Subcutaneous adipose tissue (tissue), 4 donors: Measurements from ENCODE around the gene ITPRIPL2. TPM values are rescaled to one million over a fixed set of nuclear protein-coding genes. Genes with fewer than 3 reads are reported as not detected.

Experiments used
- total RNA-seq, 4 donors: library from RNA; depleted of rRNA; stranded (reverse); fragments of >200 nt; gene quantifications; one replicate each; pipeline ENCODE4 v1.1.0, GENCODE V29; 2016
- TF ChIP-seq, protein P1 (sequence below): fragments of 450-650 bp; IDR thresholded peaks from one replicate; pipeline ENCODE4 v1.5.1; 2016; ENCODE audit warnings: low read depth, mild to moderate bottlenecking, control low read depth, antibody characterized with exemption, moderate library complexity

ITPRIPL2 gene
- total RNA-seq, 4 donors from 2014 or later: 45.0 to 72.0 (median 56.7) TPM

DNA sequence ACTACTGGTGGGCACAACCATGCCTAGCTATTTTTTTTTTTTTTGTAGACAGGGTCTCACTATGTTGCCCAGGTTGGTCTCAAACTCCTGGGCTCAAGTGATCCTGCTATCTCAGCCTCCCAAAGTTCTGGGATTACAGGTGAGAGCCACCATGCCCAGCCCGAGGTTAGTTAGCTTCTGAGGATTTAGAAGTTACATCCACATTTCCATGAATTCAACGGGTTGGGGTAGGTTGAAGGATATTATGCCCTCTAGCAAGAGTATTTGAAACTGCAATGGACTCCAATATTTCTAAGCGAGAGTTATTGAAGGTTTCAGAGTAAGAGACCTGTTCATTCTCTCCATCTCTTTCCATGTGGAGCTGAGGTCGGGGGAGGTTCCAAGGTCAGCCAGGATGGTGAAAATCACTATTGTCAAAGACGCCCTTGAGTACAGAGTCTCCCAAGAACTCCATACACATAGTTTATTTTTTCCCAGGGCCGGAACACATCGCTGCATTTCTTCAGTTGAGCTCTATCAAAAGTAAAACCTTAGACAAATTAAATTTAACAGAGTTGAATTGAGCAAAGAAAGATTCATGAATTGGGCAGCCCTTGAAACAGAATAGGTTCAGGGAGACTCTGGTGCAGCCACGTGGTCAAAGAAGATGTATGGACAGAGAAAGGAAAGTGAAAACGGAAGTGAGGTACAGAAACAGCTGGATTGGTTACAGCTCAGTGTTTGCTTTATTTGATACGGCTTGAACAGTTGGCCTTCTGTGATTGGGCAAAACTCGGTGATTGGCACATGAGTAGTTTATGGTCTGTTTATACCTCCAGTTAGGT, 19.0 kb upstream of the ITPRIPL2 start:
- TF ChIP-seq, protein P1, sequence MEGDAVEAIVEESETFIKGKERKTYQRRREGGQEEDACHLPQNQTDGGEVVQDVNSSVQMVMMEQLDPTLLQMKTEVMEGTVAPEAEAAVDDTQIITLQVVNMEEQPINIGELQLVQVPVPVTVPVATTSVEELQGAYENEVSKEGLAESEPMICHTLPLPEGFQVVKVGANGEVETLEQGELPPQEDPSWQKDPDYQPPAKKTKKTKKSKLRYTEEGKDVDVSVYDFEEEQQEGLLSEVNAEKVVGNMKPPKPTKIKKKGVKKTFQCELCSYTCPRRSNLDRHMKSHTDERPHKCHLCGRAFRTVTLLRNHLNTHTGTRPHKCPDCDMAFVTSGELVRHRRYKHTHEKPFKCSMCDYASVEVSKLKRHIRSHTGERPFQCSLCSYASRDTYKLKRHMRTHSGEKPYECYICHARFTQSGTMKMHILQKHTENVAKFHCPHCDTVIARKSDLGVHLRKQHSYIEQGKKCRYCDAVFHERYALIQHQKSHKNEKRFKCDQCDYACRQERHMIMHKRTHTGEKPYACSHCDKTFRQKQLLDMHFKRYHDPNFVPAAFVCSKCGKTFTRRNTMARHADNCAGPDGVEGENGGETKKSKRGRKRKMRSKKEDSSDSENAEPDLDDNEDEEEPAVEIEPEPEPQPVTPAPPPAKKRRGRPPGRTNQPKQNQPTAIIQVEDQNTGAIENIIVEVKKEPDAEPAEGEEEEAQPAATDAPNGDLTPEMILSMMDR: no peak

GRCh38 chr16:19095654-19096053, 18.1 kb upstream of the ITPRIPL2 start:
- TF ChIP-seq, protein P1: no peak

DNA sequence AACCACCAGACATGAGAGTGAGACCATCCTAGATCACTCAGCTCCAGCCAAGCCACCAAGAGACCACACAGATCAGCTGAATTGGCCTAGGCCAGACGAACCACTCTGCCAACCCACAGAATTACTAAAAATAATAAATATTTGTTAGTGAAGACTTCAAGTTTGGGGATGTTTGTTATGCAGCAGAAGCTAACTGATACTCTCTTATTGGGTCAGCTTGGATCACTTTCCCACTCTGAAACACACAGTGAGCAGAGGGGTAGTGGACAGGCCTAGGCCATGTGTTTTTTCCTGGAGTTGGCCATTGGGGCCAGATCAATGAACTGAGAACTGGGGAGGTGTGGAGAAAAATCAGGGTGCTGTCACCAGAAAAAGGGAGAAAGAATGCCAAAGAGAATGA, 15.6 kb upstream of the ITPRIPL2 start:
- TF ChIP-seq, protein P1: no peak

DNA sequence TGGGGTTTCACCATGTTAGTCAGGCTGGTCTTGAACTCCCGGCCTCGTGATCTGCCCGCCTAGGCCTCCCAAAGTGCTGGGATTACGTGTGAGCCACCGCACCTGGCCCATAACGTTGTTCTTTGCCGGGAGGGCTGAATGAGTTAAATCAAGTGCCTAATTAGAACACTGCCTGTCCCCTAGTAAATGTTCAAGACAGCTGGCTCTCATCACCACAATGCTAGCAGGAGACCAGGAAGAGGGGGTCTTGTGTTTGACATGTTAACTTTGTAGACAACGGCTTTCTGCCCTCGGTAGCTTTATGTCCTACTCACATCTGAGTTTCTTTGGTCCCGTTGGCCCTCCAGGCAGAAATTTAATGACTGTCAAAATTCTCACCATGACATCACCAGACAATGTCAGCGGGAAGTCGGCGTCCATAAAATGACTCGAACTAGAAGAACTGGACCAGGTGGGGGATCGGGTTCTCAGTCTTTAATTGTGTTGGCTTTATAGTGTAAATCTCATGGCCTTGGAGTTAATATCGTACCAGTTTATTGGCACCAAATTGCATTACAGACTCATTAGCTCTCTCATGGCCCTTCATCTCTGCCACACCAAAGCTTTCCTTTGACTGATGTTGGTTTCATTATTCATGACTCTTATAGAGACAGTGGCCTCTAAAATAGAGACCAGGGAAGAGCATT, 11.4 kb upstream of the ITPRIPL2 start:
- TF ChIP-seq, protein P1: no peak

- TF ChIP-seq, protein P1: no peak
Measured at GRCh38 chr16:19104607-19105006, 9.2 kb upstream of the ITPRIPL2 start.

GRCh38 chr16:19105131-19105530, 8.6 kb upstream of the ITPRIPL2 start:
- TF ChIP-seq, protein P1: no peak

- TF ChIP-seq, protein P1: no peak
Measured at GRCh38 chr16:19105891-19106624, 7.7 kb upstream of the ITPRIPL2 start.
